Tibial nerve (tissue), 4 donors: ENCODE measurements around the gene TANC1. TPM values are rescaled to one million over a fixed set of nuclear protein-coding genes. Genes with fewer than 3 reads are reported as not detected.

Experiments used
- DNase-seq, 2 donors: peaks; one replicate each; pipeline ENCODE4 v3.0.0-alpha.2; 2019; ENCODE audit warnings: low spot score in 2 of 2
- H3K27ac ChIP-seq, 4 donors: fragments of 200-600 bp; sonication (generic) in 3 of 4; one replicate each; pipeline ENCODE4 v1.5.1; 2017 to 2019; ENCODE audit warnings: mild to moderate bottlenecking in 1 of 4
- H3K27me3 ChIP-seq, 2 donors: fragments of 200-600 bp; sonication (generic) in 1 of 2; one replicate each; pipeline versions ENCODE4 v1.5.1 to v1.6.0; 2017 to 2019
- H3K36me3 ChIP-seq, 3 donors: fragments of 200-600 bp; sonication (generic); one replicate each; pipeline ENCODE4 v1.5.1; 2018 to 2019
- H3K4me1 ChIP-seq, 4 donors: fragments of 200-600 bp; sonication (generic) in 3 of 4; one replicate each; pipeline ENCODE4 v1.5.1; 2017 to 2019
- H3K4me3 ChIP-seq, 4 donors: fragments of 200-600 bp; sonication (generic) in 3 of 4; one replicate each; pipeline ENCODE4 v1.5.1; 2017 to 2019; ENCODE audit warnings: mild to moderate bottlenecking in 1 of 4, moderate library complexity in 1 of 4
- H3K9me3 ChIP-seq, 4 donors: fragments of 200-600 bp; sonication (generic) in 3 of 4; one replicate each; pipeline ENCODE4 v1.5.1; 2017 to 2019
- CTCF ChIP-seq, 5 experiments: fragments of 200-600 bp in 3 of 5; fragments of 450-650 bp in 2 of 5; sonication (generic) in 3 of 5; IDR thresholded peaks; one replicate each; pipeline ENCODE4 v1.5.1; 2016 to 2019; ENCODE audit warnings: antibody characterized with exemption in 5 of 5, mild to moderate bottlenecking in 3 of 5, moderate library complexity in 2 of 5
- EP300 ChIP-seq, 2 donors: sonication (generic); formaldehyde crosslinking; IDR thresholded peaks; one replicate each; pipeline ENCODE4 v1.6.1; 2017; ENCODE audit warnings: antibody characterized with exemption in 2 of 2, mild to moderate bottlenecking in 1 of 2
- POLR2A ChIP-seq, 2 donors: fragments of 450-650 bp; IDR thresholded peaks; one replicate each; pipeline ENCODE4 v1.6.1; 2017; ENCODE audit warnings: antibody characterized with exemption in 2 of 2, mild to moderate bottlenecking in 2 of 2, moderate library complexity in 2 of 2
- WGBS, 2 donors: methylation state at CpG; one replicate each; pipeline ENCODE4 v1.1.5; 2018; 5-methylcytosine and 5-hydroxymethylcytosine counted together
- total RNA-seq, 4 donors: library from RNA; depleted of rRNA; stranded (reverse); fragments of >200 nt; gene quantifications; one replicate each; pipeline ENCODE4 v1.1.0, GENCODE V29; 2016

The TANC1 gene
- total RNA-seq, 4 donors from 2014 or later: 43.5 to 66.3 (median 57.6) TPM

DNA sequence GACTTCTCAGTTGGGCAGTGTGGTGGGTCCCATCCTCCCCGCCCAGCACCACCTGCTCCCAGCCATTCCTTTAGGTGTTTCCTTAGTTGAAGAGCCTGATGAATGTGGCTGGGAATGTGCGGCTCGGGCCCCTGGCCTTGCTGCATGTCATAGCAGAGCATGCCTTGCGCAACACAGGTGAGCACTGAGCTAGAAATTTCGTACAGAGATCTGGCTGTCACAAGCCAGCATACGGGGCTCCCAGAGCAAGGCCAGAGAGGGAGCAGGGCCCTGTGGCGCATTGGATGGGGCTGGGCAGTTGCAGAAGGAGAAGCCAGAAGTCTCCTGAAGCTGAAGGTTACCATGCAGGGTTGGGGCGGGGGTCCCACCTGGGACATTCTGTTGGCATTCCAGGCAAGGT is 188.4 kb downstream of the TANC1 start:
- Histone ChIP-seq H3K36me3 (peaks cover 0 to 46% (median 0%) of the 10 kb centered on the region in 3 donors), H3K27me3 (no peaks in the 10 kb centered on the region), H3K4me1 (peaks cover 0 to 15% (median 0%) of the 10 kb centered on the region in 4 donors), H3K9me3 (no peaks in the 10 kb centered on the region), H3K27ac (no peak overlapping the region), H3K4me3 (no peak overlapping the region)
- DNase-seq: no peak
- 84 to 98% methylated on average over 7 to 8 of the region's 8 CpGs for WGBS, 2 donors
- no peak for TF ChIP-seq EP300 (IDR thresholded peaks at IDR 0.05)

DNA sequence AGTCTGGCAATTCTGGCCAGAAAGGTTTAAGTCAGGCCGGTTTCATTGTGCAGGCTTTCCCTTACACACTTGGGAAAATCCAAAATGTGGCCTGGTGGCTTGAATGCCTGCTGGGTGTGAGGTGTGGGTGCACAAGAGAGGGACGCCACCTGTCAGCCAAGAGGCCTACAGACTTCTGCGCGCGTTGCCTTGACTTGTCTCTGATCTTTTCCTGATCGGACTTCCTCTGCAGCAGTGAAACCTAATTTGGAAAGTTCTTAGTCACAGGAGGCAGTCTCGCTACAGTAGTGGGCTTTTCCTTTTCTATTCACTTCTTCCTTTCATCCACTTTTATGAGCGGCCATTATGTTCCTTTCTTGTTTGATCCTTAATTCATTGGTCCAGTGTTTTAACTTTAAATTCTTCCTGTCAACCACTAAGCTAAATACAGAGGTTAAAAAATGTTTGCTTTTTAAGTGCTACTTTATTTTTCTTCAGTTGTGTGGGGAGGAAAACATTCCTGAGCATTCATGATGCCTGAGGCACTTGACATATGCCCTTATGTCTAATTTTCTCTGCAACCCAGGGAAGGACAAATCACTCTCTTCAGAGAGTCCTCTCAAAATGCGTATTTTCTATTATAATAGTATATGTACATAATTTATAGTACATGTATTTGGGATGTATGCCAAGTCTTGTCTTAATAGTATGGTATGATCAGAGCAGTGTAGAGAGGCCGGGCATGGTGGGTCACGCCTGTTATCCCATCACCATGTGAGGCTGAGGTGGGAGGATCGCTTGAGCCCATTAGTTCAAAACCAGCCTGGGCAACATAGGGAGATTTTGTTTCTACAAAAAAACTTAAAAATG is 189.1 kb downstream of the TANC1 start:
- no peak overlapping the region for H3K27ac ChIP-seq
- H3K4me3 ChIP-seq: no peak overlapping the region
- WGBS, 2 donors: 63 to 83% methylated on average over 12 of the region's 12 CpGs
- H3K27me3 ChIP-seq: no peaks in the 10 kb centered on the region
- H3K36me3 ChIP-seq: peaks cover 0 to 41% (median 0%) of the 10 kb centered on the region in 3 donors
- no peak for DNase-seq
- TF ChIP-seq CTCF (IDR thresholded peaks at IDR 0.05) (no peak), POLR2A (IDR thresholded peaks at IDR 0.05) (no peak), EP300 (IDR thresholded peaks at IDR 0.05) (no peak)
- no peaks in the 10 kb centered on the region for H3K9me3 ChIP-seq
- H3K4me1 ChIP-seq: peaks cover 0 to 15% (median 0%) of the 10 kb centered on the region in 4 donors

DNA sequence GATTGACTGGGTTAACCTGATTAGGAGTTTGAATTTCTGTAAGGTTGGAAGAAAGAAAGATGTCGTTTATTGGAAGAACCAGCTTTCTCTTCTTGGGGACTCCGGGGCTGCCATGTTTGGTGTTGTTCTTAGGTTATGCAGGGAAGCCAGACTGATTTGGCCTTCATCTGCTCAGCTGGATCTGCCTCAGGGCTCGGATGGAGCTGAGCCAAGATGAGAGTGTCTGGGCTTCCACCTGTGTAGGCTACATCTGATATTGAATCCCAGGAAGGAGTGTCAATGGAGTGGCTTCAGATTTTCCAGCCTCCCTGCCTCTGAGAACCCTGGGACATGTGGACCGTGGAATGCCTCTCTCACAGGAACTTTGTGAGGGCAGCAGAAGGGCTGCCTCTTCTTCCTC is 192.0 kb downstream of the TANC1 start:
- no peak overlapping the region for H3K4me3 ChIP-seq
- no peak for DNase-seq
- TF ChIP-seq CTCF (IDR thresholded peaks at IDR 0.05) (no peak), POLR2A (IDR thresholded peaks at IDR 0.05) (no peak)
- H3K36me3 ChIP-seq: peaks cover 0 to 46% (median 0%) of the 10 kb centered on the region in 3 donors
- no peaks in the 10 kb centered on the region for H3K9me3 ChIP-seq
- no peaks in the 10 kb centered on the region for H3K27me3 ChIP-seq
- no peak overlapping the region for H3K27ac ChIP-seq
- peaks cover 0 to 18% (median 0%) of the 10 kb centered on the region in 4 donors for H3K4me1 ChIP-seq
- WGBS, 2 donors: 87 to 93% methylated on average over 4 of the region's 4 CpGs

GRCh38 chr2:159160954-159161353 is 192.5 kb downstream of the TANC1 start:
- DNase-seq: no peak
- H3K36me3 ChIP-seq: peaks cover 0 to 47% (median 0%) of the 10 kb centered on the region in 3 donors
- WGBS, 2 donors: 59 to 68% methylated on average over 3 of the region's 3 CpGs
- H3K9me3 ChIP-seq: no peaks in the 10 kb centered on the region
- peaks cover 0 to 12% (median 0%) of the 10 kb centered on the region in 4 donors for H3K4me1 ChIP-seq
- H3K27ac ChIP-seq: no peak overlapping the region
- no peak for TF ChIP-seq EP300 (IDR thresholded peaks at IDR 0.05)
- TF ChIP-seq POLR2A (IDR thresholded peaks at IDR 0.05): no peak
- TF ChIP-seq CTCF (IDR thresholded peaks at IDR 0.05): no peak
- no peaks in the 10 kb centered on the region for H3K27me3 ChIP-seq
- H3K4me3 ChIP-seq: no peak overlapping the region

DNA sequence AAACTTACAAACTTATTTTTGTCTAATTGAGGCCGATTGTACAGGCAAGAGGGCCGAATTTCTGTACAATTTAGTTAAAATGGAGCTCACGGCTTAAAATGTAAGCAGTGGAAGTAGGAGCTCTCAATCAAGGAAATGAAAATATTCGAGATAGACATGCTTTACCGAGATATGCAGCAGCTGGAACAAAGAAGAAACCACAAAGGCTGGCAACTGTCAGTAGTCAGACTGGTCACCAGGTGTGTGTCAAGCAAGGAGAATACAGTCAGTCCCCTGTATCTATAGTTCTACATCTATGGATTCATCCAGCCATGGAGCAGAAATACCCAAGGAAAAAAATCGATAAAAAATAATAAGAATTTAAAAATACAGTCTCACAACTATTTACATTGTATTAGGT is 195.5 kb downstream of the TANC1 start:
- no peak for TF ChIP-seq EP300 (IDR thresholded peaks at IDR 0.05)
- no peak for TF ChIP-seq POLR2A (IDR thresholded peaks at IDR 0.05)
- no peak for TF ChIP-seq CTCF (IDR thresholded peaks at IDR 0.05)
- no peak for DNase-seq
- H3K9me3 ChIP-seq: no peaks in the 10 kb centered on the region
- WGBS, 2 donors: 74 to 77% methylated on average over 6 of the region's 6 CpGs
- no peak overlapping the region for H3K4me3 ChIP-seq
- peaks cover 0 to 49% (median 0%) of the 10 kb centered on the region in 3 donors for H3K36me3 ChIP-seq
- H3K4me1 ChIP-seq: peaks cover 0 to 12% (median 0%) of the 10 kb centered on the region in 4 donors
- no peaks in the 10 kb centered on the region for H3K27me3 ChIP-seq
- no peak overlapping the region for H3K27ac ChIP-seq
